Naive thymus-derived CD4-positive, alpha-beta T cell (primary cell): ENCODE measurements around the gene CADM1. TPM values are rescaled to one million over a fixed set of nuclear protein-coding genes. Genes with fewer than 3 reads are reported as not detected.

Experiments
- ATAC-seq: fragments of 150-1000 bp; cut with Tn5 transposase; 2 replicates; pipeline ENCODE4 v1.10.0; 2021; ENCODE audit warnings: mild to moderate bottlenecking, moderate library complexity
- CTCF ChIA-PET: fragments of 350-600 bp; sonication (Branson Sonifier 250); formaldehyde crosslinking; loops from one replicate; lab custom pipeline; 2021; ENCODE audit warnings: antibody characterized with exemption; lab: Charles Lee
- POLR2A ChIA-PET: fragments of 350-600 bp; sonication (Branson Sonifier 250); formaldehyde crosslinking; loops from one replicate; lab custom pipeline; 2021; ENCODE audit warnings: antibody characterized with exemption, inconsistent platforms; lab: Charles Lee
- DNase-seq, 9 donors: peaks; one replicate each; pipeline versions ENCODE4 v3.0.0 to v3.0.0-alpha.2; 2020 to 2022; ENCODE audit warnings: mixed read lengths in 1 of 9
- H3K27ac ChIP-seq: one replicate; pipeline ENCODE4 v1.7.0; 2013; ENCODE audit warnings: mild to moderate bottlenecking, low read depth, low read length, moderate library complexity
- H3K27me3 ChIP-seq, 2 donors: one replicate each; pipeline ENCODE4 v1.7.0; 2013; ENCODE audit warnings: low read length in 2 of 2, mild to moderate bottlenecking in 2 of 2, moderate library complexity in 2 of 2; ENCODE audit not compliant: control insufficient read depth in 2 of 2, insufficient read depth in 2 of 2
- H3K36me3 ChIP-seq, 3 experiments: 1 replicate in 2 of 3; 2 replicates in 1 of 3; pipeline ENCODE4 v1.7.0; 2013; ENCODE audit warnings: low read length in 3 of 3, mild to moderate bottlenecking in 3 of 3, moderate library complexity in 1 of 3; ENCODE audit not compliant: insufficient read depth in 3 of 3, control insufficient read depth in 2 of 3
- H3K4me1 ChIP-seq, 2 donors: one replicate each; pipeline ENCODE4 v1.7.0; 2013; ENCODE audit warnings: low read length in 2 of 2, mild to moderate bottlenecking in 2 of 2, moderate library complexity in 1 of 2; ENCODE audit not compliant: control insufficient read depth in 2 of 2, insufficient read depth in 2 of 2
- H3K4me3 ChIP-seq: 2 replicates; pipeline ENCODE4 v1.7.0; 2013; ENCODE audit warnings: mild to moderate bottlenecking, low read length
- H3K9me3 ChIP-seq, 3 experiments: 1 replicate in 2 of 3; 2 replicates in 1 of 3; pipeline ENCODE4 v1.7.0; 2013; ENCODE audit warnings: low read length in 3 of 3; ENCODE audit not compliant: control insufficient read depth in 2 of 3
- H3K27ac Mint-ChIP-seq, 9 donors: one replicate each; pipeline ENCODE4 v1.8.0; 2020 to 2022; ENCODE audit warnings: mixed read lengths in 9 of 9, mild to moderate bottlenecking in 8 of 9, moderate library complexity in 5 of 9, inconsistent platforms in 2 of 9
- H3K27me3 Mint-ChIP-seq, 5 donors: one replicate each; pipeline ENCODE4 v1.8.0; 2021 to 2022; ENCODE audit warnings: mixed read lengths in 5 of 5, mild to moderate bottlenecking in 1 of 5
- H3K36me3 Mint-ChIP-seq, 5 donors: one replicate each; pipeline ENCODE4 v1.8.0; 2020 to 2022; ENCODE audit warnings: mixed read lengths in 5 of 5, mild to moderate bottlenecking in 3 of 5, inconsistent platforms in 1 of 5
- H3K4me1 Mint-ChIP-seq, 7 donors: one replicate each; pipeline ENCODE4 v1.8.0; 2020 to 2022; ENCODE audit warnings: mixed read lengths in 7 of 7, mild to moderate bottlenecking in 3 of 7, inconsistent platforms in 1 of 7
- H3K4me3 Mint-ChIP-seq, 10 donors: one replicate each; pipeline ENCODE4 v1.8.0; 2020 to 2022; ENCODE audit warnings: mild to moderate bottlenecking in 10 of 10, mixed read lengths in 10 of 10, moderate library complexity in 6 of 10, inconsistent platforms in 2 of 10
- H3K9me3 Mint-ChIP-seq, 11 donors: one replicate each; pipeline ENCODE4 v1.8.0; 2020 to 2022; ENCODE audit warnings: mixed read lengths in 11 of 11, mild to moderate bottlenecking in 4 of 11, inconsistent platforms in 1 of 11, moderate library complexity in 1 of 11
- intact Hi-C, 2 donors: fragments of 100-400 bp; cut with micrococcal nuclease; formaldehyde crosslinking; loops; one replicate each; pipeline ENCODE4 v1.15.1; 2023
- polyA plus RNA-seq, 2 donors: library from polyadenylated mRNA; unstranded; fragments of 300-500 nt; fragmentation: Illumina TruSeq; gene quantifications; one replicate each; pipeline ENCODE4 v1.2.3, GENCODE V29; 2021
- total RNA-seq, 6 experiments: library from RNA in 5 of 6; stranded (reverse) in 5 of 6; gene quantifications; 1 replicate in 5 of 6; 2 replicates in 1 of 6; pipeline ENCODE4 v1.2.3 and lab custom pipeline; 2021 to 2026

CADM1 gene
- total and polyA plus RNA-seq, 7 experiments from 2014 or later, result 0.29 to 2.7 (median 0.69) TPM

GRCh38 chr11:115408036-115408921 is 95.9 kb downstream of the CADM1 start:
- Histone ChIP-seq H3K27ac (no peak overlapping the region), H3K4me3 (no peak overlapping the region), H3K4me1 (no peaks in the 10 kb centered on the region), H3K27me3 (no peaks in the 10 kb centered on the region), H3K9me3 (no peaks in the 10 kb centered on the region), H3K36me3 (no peaks in the 10 kb centered on the region)
- ATAC-seq, result no peak
- peaks cover 0 to 7% (median 0%) of the 10 kb centered on the region in 11 donors for H3K9me3 Mint-ChIP-seq
- H3K4me3 Mint-ChIP-seq, result no peak overlapping the region
- H3K4me1 Mint-ChIP-seq, result no peaks in the 10 kb centered on the region
- H3K27ac Mint-ChIP-seq, result no peak overlapping the region
- no peak for DNase-seq
- CTCF ChIA-PET, result no interaction called here
- peaks cover 0 to 13% (median 2%) of the 10 kb centered on the region in 5 donors for H3K27me3 Mint-ChIP-seq
- no peaks in the 10 kb centered on the region for H3K36me3 Mint-ChIP-seq
- intact Hi-C loops, result no loop called here
- POLR2A ChIA-PET, result no interaction called here

GRCh38 chr11:115407496-115407895 is 96.7 kb downstream of the CADM1 start:
- Histone ChIP-seq H3K27ac (no peak overlapping the region), H3K9me3 (no peaks in the 10 kb centered on the region), H3K4me3 (no peak overlapping the region), H3K4me1 (no peaks in the 10 kb centered on the region), H3K36me3 (no peaks in the 10 kb centered on the region), H3K27me3 (no peaks in the 10 kb centered on the region)
- intact Hi-C loops, result no loop called here
- Mint-ChIP-seq H3K27ac (no peak overlapping the region), H3K36me3 (no peaks in the 10 kb centered on the region), H3K9me3 (peaks cover 0 to 5% (median 0%) of the 10 kb centered on the region in 11 donors), H3K4me3 (no peak overlapping the region), H3K27me3 (peaks cover 0 to 11% (median 2%) of the 10 kb centered on the region in 5 donors), H3K4me1 (no peaks in the 10 kb centered on the region)
- POLR2A ChIA-PET, result no interaction called here
- DNase-seq, result no peak
- CTCF ChIA-PET, result no interaction called here
- ATAC-seq, result no peak

GRCh38 chr11:115406404-115406803 is 97.8 kb downstream of the CADM1 start:
- Mint-ChIP-seq H3K36me3 (no peaks in the 10 kb centered on the region), H3K27me3 (peaks cover 0 to 13% (median 4%) of the 10 kb centered on the region in 5 donors), H3K4me3 (no peak overlapping the region), H3K27ac (no peak overlapping the region), H3K9me3 (peaks cover 0 to 5% (median 0%) of the 10 kb centered on the region in 11 donors), H3K4me1 (no peaks in the 10 kb centered on the region)
- H3K27me3 ChIP-seq, result no peaks in the 10 kb centered on the region
- H3K9me3 ChIP-seq, result no peaks in the 10 kb centered on the region
- intact Hi-C loops, result no loop called here
- CTCF ChIA-PET, result no interaction called here
- no peak overlapping the region for H3K27ac ChIP-seq
- H3K36me3 ChIP-seq, result no peaks in the 10 kb centered on the region
- H3K4me1 ChIP-seq, result no peaks in the 10 kb centered on the region
- DNase-seq (no peak), ATAC-seq (no peak)
- POLR2A ChIA-PET, result no interaction called here
- no peak overlapping the region for H3K4me3 ChIP-seq

- ATAC-seq, result no peak
- Histone ChIP-seq H3K36me3 (no peaks in the 10 kb centered on the region), H3K9me3 (no peaks in the 10 kb centered on the region), H3K27ac (no peak overlapping the region), H3K4me1 (no peaks in the 10 kb centered on the region), H3K4me3 (no peak overlapping the region), H3K27me3 (no peaks in the 10 kb centered on the region)
- no peaks in the 10 kb centered on the region for H3K4me1 Mint-ChIP-seq
- ChIA-PET POLR2A (no interaction called here), CTCF (no interaction called here)
- peaks cover 0 to 13% (median 3%) of the 10 kb centered on the region in 5 donors for H3K27me3 Mint-ChIP-seq
- intact Hi-C loops, result no loop called here
- no peaks in the 10 kb centered on the region for H3K36me3 Mint-ChIP-seq
- no peak overlapping the region for H3K27ac Mint-ChIP-seq
- peaks cover 0 to 5% (median 0%) of the 10 kb centered on the region in 11 donors for H3K9me3 Mint-ChIP-seq
- H3K4me3 Mint-ChIP-seq, result no peak overlapping the region
- DNase-seq, result no peak
Measured at GRCh38 chr11:115398333-115399080, 105.7 kb downstream of the CADM1 start.

GRCh38 chr11:115396533-115396932 is 107.7 kb downstream of the CADM1 start:
- H3K4me3 ChIP-seq, result no peak overlapping the region
- Mint-ChIP-seq H3K4me3 (no peak overlapping the region), H3K27ac (no peak overlapping the region), H3K27me3 (peaks cover 0 to 14% (median 5%) of the 10 kb centered on the region in 5 donors), H3K36me3 (no peaks in the 10 kb centered on the region), H3K9me3 (peaks cover 0 to 5% (median 0%) of the 10 kb centered on the region in 11 donors), H3K4me1 (no peaks in the 10 kb centered on the region)
- H3K9me3 ChIP-seq, result no peaks in the 10 kb centered on the region
- intact Hi-C loops, result no loop called here
- H3K27ac ChIP-seq, result no peak overlapping the region
- DNase-seq (no peak), ATAC-seq (no peak)
- no peaks in the 10 kb centered on the region for H3K27me3 ChIP-seq
- ChIA-PET CTCF (interaction anchor here (0.6 kb wide), 1 partner anchor 1937 kb away, joined by 3 read pairs; no protein-coding TSS in a partner anchor), POLR2A (no interaction called here)
- H3K36me3 ChIP-seq, result no peaks in the 10 kb centered on the region
- no peaks in the 10 kb centered on the region for H3K4me1 ChIP-seq

GRCh38 chr11:115393950-115394349 is 110.3 kb downstream of the CADM1 start:
- no peaks in the 10 kb centered on the region for H3K4me1 Mint-ChIP-seq
- intact Hi-C loops, result no loop called here
- H3K27ac Mint-ChIP-seq, result no peak overlapping the region
- peaks cover 4 to 11% (median 6%) of the 10 kb centered on the region in 5 donors for H3K27me3 Mint-ChIP-seq
- DNase-seq, result no peak
- no peak overlapping the region for H3K27ac ChIP-seq
- H3K27me3 ChIP-seq, result no peaks in the 10 kb centered on the region
- ChIA-PET POLR2A (no interaction called here), CTCF (no interaction called here)
- peaks cover 0 to 5% (median 0%) of the 10 kb centered on the region in 11 donors for H3K9me3 Mint-ChIP-seq
- H3K4me1 ChIP-seq, result no peaks in the 10 kb centered on the region
- no peak overlapping the region for H3K4me3 Mint-ChIP-seq
- no peak overlapping the region for H3K4me3 ChIP-seq
- no peaks in the 10 kb centered on the region for H3K36me3 ChIP-seq
- no peaks in the 10 kb centered on the region for H3K36me3 Mint-ChIP-seq
- no peak for ATAC-seq
- H3K9me3 ChIP-seq, result no peaks in the 10 kb centered on the region
